Prostate gland (tissue), 2 donors: ENCODE measurements around the gene MICALL1. TPM values are rescaled to one million over a fixed set of nuclear protein-coding genes. Genes with fewer than 3 reads are reported as not detected.
A peak's percentile ranks its signal among the peaks of the same experiment; 100 is the strongest.

Experiments
- DNase-seq: peaks from one replicate; pipeline ENCODE4 v3.0.0-alpha.2; 2019; ENCODE audit warnings: low spot score
- H3K27ac ChIP-seq, 2 donors: fragments of 200-600 bp; sonication (generic); 2 replicates each; pipeline ENCODE4 v1.5.1; 2017 to 2019
- H3K27me3 ChIP-seq: fragments of 200-600 bp; sonication (generic); replicated peaks from 2 replicates; pipeline ENCODE4 v1.5.1; 2019; ENCODE audit not compliant: insufficient read depth
- H3K36me3 ChIP-seq, 2 donors: fragments of 200-600 bp; sonication (generic); 1 replicate in 1 of 2; 2 replicates in 1 of 2; pipeline versions ENCODE4 v1.5.1 to v1.8.1; 2017 to 2019
- H3K4me1 ChIP-seq: fragments of 200-600 bp; sonication (generic); replicated peaks from 2 replicates; pipeline ENCODE4 v1.5.1; 2019
- H3K4me3 ChIP-seq, 2 donors: fragments of 200-600 bp; sonication (generic); 2 replicates each; pipeline ENCODE4 v1.5.1; 2017 to 2019
- H3K9me3 ChIP-seq: fragments of 200-600 bp; sonication (generic); 2 replicates; pipeline ENCODE4 v1.5.1; 2017
- CTCF ChIP-seq, 4 experiments: fragments of 200-600 bp in 2 of 4; fragments of 450-650 bp in 2 of 4; sonication (generic) in 2 of 4; IDR thresholded peaks; 1 replicate in 3 of 4; 2 replicates in 1 of 4; pipeline ENCODE4 v1.5.1; 2016 to 2019; ENCODE audit warnings: antibody characterized with exemption in 4 of 4, mild to moderate bottlenecking in 2 of 4, moderate library complexity in 2 of 4
- POLR2A ChIP-seq: fragments of 450-650 bp; IDR thresholded peaks from one replicate; pipeline ENCODE4 v1.6.1; 2016; ENCODE audit warnings: antibody characterized with exemption, mild to moderate bottlenecking
- POLR2AphosphoS5 ChIP-seq: sonication (generic); formaldehyde crosslinking; IDR thresholded peaks from one replicate; pipeline ENCODE4 v1.6.1; 2017; ENCODE audit warnings: antibody characterized with exemption
- WGBS: methylation state at CpG from one replicate; pipeline ENCODE4 v1.1.5; 2018; 5-methylcytosine and 5-hydroxymethylcytosine counted together
- intact Hi-C: fragments of 100-400 bp; cut with DNase I; formaldehyde crosslinking; loops from one replicate; pipeline ENCODE4 v1.14.2; 2022
- total RNA-seq, 2 donors: library from RNA; depleted of rRNA; stranded (reverse); fragments of >200 nt; gene quantifications; one replicate each; pipeline ENCODE4 v1.1.0, GENCODE V29; 2016

Gene MICALL1
- total RNA-seq, 2 donors from 2014 or later = 42.8 to 62.8 TPM

- intact Hi-C loops = no loop called here
- no peaks in the 10 kb centered on the region for H3K9me3 ChIP-seq
- H3K4me3 ChIP-seq = no peak overlapping the region
- H3K27ac ChIP-seq = peak overlapping the region in 1 of 2 donors; percentile 46
- WGBS = 75% methylated on average over 4 of the region's 4 CpGs
- TF ChIP-seq POLR2AphosphoS5 (no peak), POLR2A (no peak), CTCF (IDR thresholded peaks at IDR 0.05) (no peak)
- peaks cover 0 to 18% of the 10 kb centered on the region in 2 donors for H3K36me3 ChIP-seq
- no peak for DNase-seq
- H3K4me1 ChIP-seq = no peaks in the 10 kb centered on the region
- H3K27me3 ChIP-seq = no peaks in the 10 kb centered on the region
Measured at GRCh38 chr22:37917874-37918548, 11.9 kb downstream of the MICALL1 start.

GRCh38 chr22:37918580-37919270, 12.6 kb downstream of the MICALL1 start:
- intact Hi-C loops = no loop called here
- Histone ChIP-seq H3K27ac (no peak overlapping the region), H3K27me3 (no peaks in the 10 kb centered on the region), H3K9me3 (no peaks in the 10 kb centered on the region), H3K36me3 (peaks cover 0 to 13% of the 10 kb centered on the region in 2 donors), H3K4me3 (no peak overlapping the region), H3K4me1 (no peaks in the 10 kb centered on the region)
- DNase-seq = no peak
- WGBS = 82% methylated on average over 24 of the region's 25 CpGs
- TF ChIP-seq POLR2A (no peak), POLR2AphosphoS5 (no peak), CTCF (IDR thresholded peaks at IDR 0.05) (no peak)

GRCh38 chr22:37920126-37920525, 14.0 kb downstream of the MICALL1 start:
- WGBS = 75% methylated on average over 5 of the region's 5 CpGs
- Histone ChIP-seq H3K27ac (no peak overlapping the region), H3K36me3 (peaks cover 0 to 13% of the 10 kb centered on the region in 2 donors), H3K4me3 (no peak overlapping the region), H3K9me3 (no peaks in the 10 kb centered on the region), H3K4me1 (no peaks in the 10 kb centered on the region), H3K27me3 (no peaks in the 10 kb centered on the region)
- DNase-seq = no peak
- intact Hi-C loops = no loop called here
- TF ChIP-seq CTCF (IDR thresholded peaks at IDR 0.05) = no peak
- TF ChIP-seq POLR2A = no peak
- TF ChIP-seq POLR2AphosphoS5 = no peak

- Histone ChIP-seq H3K4me3 (no peak overlapping the region), H3K4me1 (no peaks in the 10 kb centered on the region), H3K9me3 (no peaks in the 10 kb centered on the region), H3K36me3 (peaks cover 13 to 15% of the 10 kb centered on the region in 2 donors), H3K27ac (no peak overlapping the region), H3K27me3 (no peaks in the 10 kb centered on the region)
- intact Hi-C loops = no loop called here
- no peak for DNase-seq
- 88% methylated on average over 8 of the region's 11 CpGs for WGBS
- no peak for TF ChIP-seq CTCF (IDR thresholded peaks at IDR 0.05)
- no peak for TF ChIP-seq POLR2A
- no peak for TF ChIP-seq POLR2AphosphoS5
Measured at GRCh38 chr22:37922191-37922590, 16.1 kb downstream of the MICALL1 start.

GRCh38 chr22:37923927-37924326, 17.8 kb downstream of the MICALL1 start:
- no peak for TF ChIP-seq POLR2A
- intact Hi-C loops = no loop called here

More at GRCh38 chr22:37923927-37924326, 17.8 kb downstream of the MICALL1 start:
- no peak overlapping the region for H3K27ac ChIP-seq
- no peaks in the 10 kb centered on the region for H3K4me1 ChIP-seq
- H3K36me3 ChIP-seq = peaks cover 5 to 20% of the 10 kb centered on the region in 2 donors
- H3K4me3 ChIP-seq = no peak overlapping the region
- H3K27me3 ChIP-seq = no peaks in the 10 kb centered on the region
- 84% methylated on average over 4 of the region's 4 CpGs for WGBS
- DNase-seq = no peak
- H3K9me3 ChIP-seq = no peaks in the 10 kb centered on the region
